Keratinocyte (primary cell): ENCODE results near the gene EWSR1.

Source experiments
- CTCF ChIP-seq, 3 experiments: IDR thresholded peaks in 1 of 3; conservative IDR thresholded peaks in 1 of 3; optimal IDR thresholded peaks in 1 of 3; 2 replicates in 2 of 3; 3 replicates in 1 of 3; pipeline versions ENCODE3 to v1.5.1; 2011; ENCODE audit warnings: low read length in 3 of 3, mild to moderate bottlenecking in 3 of 3, moderate library complexity in 2 of 3, control low read depth in 1 of 3, inconsistent platforms in 1 of 3; ENCODE audit not compliant: insufficient read depth in 2 of 3; ENCODE audit errors: extremely low read depth in 1 of 3
- EZH2 ChIP-seq: IDR thresholded peaks from one replicate; pipeline ENCODE4 v1.6.1; 2012; ENCODE audit warnings: inconsistent platforms, mild to moderate bottlenecking, low read length, moderate library complexity

DNA sequence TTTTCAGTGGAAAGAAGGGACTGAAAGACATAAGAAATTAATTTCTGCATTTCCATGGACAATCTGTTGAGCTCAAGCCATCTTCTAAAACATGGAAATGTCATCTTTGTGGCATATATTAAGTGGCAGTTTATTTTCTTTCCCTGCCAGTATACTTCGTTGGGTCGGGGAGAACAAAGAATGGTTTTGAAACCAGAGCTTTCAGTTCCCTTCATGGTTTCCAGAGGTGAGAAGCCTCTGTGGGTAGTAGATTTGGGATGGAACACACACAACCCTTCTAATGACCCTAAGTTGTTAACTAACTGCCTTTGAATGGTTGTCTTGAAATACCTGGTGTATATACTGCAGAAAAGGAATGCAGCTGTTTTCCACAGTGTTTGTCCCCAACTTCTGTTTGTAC lies 20.8 kb downstream of the EWSR1 start:
- TF ChIP-seq CTCF (optimal IDR thresholded peaks at IDR 0.05 in 1 of 3, IDR thresholded peaks at IDR 0.05 in 1 of 3, conservative IDR thresholded peaks at IDR 0.05 in 1 of 3; ENCODE audit: extremely low read depth in 1 of 3, insufficient read depth in 2 of 3, low read length in 3 of 3) (no peak), EZH2 (no peak)
